ENCODE data around the gene HLCS.

DNA sequence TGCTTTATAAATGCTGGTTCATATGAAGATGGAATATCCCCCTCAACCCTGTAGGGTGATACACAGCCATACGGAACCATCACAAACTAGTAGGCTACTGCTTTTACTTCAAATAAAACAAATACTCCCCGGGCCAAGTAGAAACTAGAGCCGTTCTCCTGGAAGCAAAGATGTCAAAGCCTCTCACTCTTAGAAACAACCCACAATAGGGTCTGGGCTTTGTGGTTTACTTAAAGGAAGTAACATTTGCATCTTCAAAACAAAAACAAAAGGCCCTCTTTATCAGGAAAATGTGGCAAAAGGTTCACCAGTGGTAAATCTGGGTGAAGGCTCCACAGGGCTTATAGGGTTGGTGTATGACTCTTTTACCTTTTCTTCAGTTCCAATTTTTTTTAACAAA is 49.8 kb downstream of the HLCS start:
- TF ChIP-seq, protein P1, sequence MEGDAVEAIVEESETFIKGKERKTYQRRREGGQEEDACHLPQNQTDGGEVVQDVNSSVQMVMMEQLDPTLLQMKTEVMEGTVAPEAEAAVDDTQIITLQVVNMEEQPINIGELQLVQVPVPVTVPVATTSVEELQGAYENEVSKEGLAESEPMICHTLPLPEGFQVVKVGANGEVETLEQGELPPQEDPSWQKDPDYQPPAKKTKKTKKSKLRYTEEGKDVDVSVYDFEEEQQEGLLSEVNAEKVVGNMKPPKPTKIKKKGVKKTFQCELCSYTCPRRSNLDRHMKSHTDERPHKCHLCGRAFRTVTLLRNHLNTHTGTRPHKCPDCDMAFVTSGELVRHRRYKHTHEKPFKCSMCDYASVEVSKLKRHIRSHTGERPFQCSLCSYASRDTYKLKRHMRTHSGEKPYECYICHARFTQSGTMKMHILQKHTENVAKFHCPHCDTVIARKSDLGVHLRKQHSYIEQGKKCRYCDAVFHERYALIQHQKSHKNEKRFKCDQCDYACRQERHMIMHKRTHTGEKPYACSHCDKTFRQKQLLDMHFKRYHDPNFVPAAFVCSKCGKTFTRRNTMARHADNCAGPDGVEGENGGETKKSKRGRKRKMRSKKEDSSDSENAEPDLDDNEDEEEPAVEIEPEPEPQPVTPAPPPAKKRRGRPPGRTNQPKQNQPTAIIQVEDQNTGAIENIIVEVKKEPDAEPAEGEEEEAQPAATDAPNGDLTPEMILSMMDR (IDR thresholded peaks at IDR 0.05), result no peak
- TF ChIP-seq EZH2phosphoT487 (IDR thresholded peaks at IDR 0.05), result no peak
